Measurements from ENCODE around the gene ADCK2. TPM values are rescaled to one million over a fixed set of nuclear protein-coding genes. Genes with fewer than 3 reads are reported as not detected.

ADCK2 gene
- total and polyA plus RNA-seq, 9 of the 15 experiments (the other 6 are each of a cell fraction or from before 2014, with no cell fraction given), result 0.08 to 14.3 (median 9.7) TPM

- no peaks in the 10 kb centered on the region for H4K20me1 ChIP-seq (replicated peaks; ENCODE audit: control insufficient read depth, insufficient read depth, low read length)
- H3K79me2 ChIP-seq (ENCODE audit: control insufficient read depth, insufficient read depth, low read length), result no peaks in the 10 kb centered on the region
- TF ChIP-seq KDM2B (CRISPR knock-in tag; IDR thresholded peaks at IDR 0.05) (no peak), ZNF217 (CRISPR knock-in tag; IDR thresholded peaks at IDR 0.05) (no peak), CC2D1A (IDR thresholded peaks at IDR 0.05) (no peak), PHF20 (IDR thresholded peaks at IDR 0.05; ENCODE audit: partially characterized antibody) (no peak), GATAD2B (IDR thresholded peaks at IDR 0.05; ENCODE audit: borderline replicate concordance) (no peak), ELF4 (CRISPR knock-in tag; IDR thresholded peaks at IDR 0.05) (no peak), NELFE (IDR thresholded peaks at IDR 0.05; ENCODE audit: insufficient read depth, insufficient read length) (no peak), ZNF609 (CRISPR knock-in tag; IDR thresholded peaks at IDR 0.05; ENCODE audit: borderline replicate concordance) (no peak), NR3C1 (CRISPR knock-in tag; IDR thresholded peaks at IDR 0.05) (no peak), ZNF280A (IDR thresholded peaks at IDR 0.05; ENCODE audit: low read depth, partially characterized antibody) (no peak), TSC22D4 (tag; IDR thresholded peaks at IDR 0.05) (no peak)
- TF ChIP-seq, protein P1, sequence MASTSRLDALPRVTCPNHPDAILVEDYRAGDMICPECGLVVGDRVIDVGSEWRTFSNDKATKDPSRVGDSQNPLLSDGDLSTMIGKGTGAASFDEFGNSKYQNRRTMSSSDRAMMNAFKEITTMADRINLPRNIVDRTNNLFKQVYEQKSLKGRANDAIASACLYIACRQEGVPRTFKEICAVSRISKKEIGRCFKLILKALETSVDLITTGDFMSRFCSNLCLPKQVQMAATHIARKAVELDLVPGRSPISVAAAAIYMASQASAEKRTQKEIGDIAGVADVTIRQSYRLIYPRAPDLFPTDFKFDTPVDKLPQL (IDR thresholded peaks at IDR 0.05; ENCODE audit: extremely low read depth, insufficient read length), result no peak
- TF ChIP-seq, protein P2, sequence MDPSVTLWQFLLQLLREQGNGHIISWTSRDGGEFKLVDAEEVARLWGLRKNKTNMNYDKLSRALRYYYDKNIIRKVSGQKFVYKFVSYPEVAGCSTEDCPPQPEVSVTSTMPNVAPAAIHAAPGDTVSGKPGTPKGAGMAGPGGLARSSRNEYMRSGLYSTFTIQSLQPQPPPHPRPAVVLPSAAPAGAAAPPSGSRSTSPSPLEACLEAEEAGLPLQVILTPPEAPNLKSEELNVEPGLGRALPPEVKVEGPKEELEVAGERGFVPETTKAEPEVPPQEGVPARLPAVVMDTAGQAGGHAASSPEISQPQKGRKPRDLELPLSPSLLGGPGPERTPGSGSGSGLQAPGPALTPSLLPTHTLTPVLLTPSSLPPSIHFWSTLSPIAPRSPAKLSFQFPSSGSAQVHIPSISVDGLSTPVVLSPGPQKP (CRISPR knock-in tag; IDR thresholded peaks at IDR 0.05), result no peak
- peaks cover 20% of the 10 kb centered on the region; the same call in 2 of the 3 replicates for H3K36me3 ChIP-seq (ENCODE audit: control insufficient read depth, insufficient read depth, low read length)
- no peaks in the 10 kb centered on the region for H3K4me1 ChIP-seq (replicated peaks in 1 of 2; ENCODE audit: control insufficient read depth in 2 of 2, insufficient read depth in 2 of 2, low read length in 2 of 2)
- ChIA-PET POLR2A (interaction anchor here (0.9 kb wide), 1 partner anchor 12 kb away, joined by 3 read pairs; no protein-coding TSS in a partner anchor), CTCF (ENCODE audit: low intra/inter-chr PET ratio) (no interaction called here)
- H2AFZ ChIP-seq (ENCODE audit: low read depth, low read length), result no peak overlapping the region
- no TSS peak for BruUV-seq (replicated peaks)
- in situ Hi-C loops (cut with MboI) (no loop called here), intact Hi-C loops (cut with micrococcal nuclease) (no loop called here)
- no peak for DNase-seq (ENCODE audit: extremely low read depth in 1 of 4, low spot score in 3 of 4)
- no peak for FAIRE-seq
- 66% methylated on average over 2 of the region's 2 CpGs for WGBS (ENCODE audit: insufficient coverage, low coverage, missing lambda C conversion rate)
- no peak overlapping the region for H3K4me3 ChIP-seq
- H3K9me1 ChIP-seq (ENCODE audit: control insufficient read depth, insufficient read depth, low read length), result no peaks in the 10 kb centered on the region
- ATAC-seq, result no peak; the same call in 2 of the 3 replicates
- H3K4me2 ChIP-seq (ENCODE audit: insufficient read depth, low read length), result no peak overlapping the region
- H3K27me3 ChIP-seq (ENCODE audit: control insufficient read depth in 2 of 2, insufficient read depth in 2 of 2, low read length in 2 of 2), result no peaks in the 10 kb centered on the region
- H3K27ac ChIP-seq (ENCODE audit: extremely low read depth, low read depth, low read length), result no peak overlapping the region
- H3K9me3 ChIP-seq (replicated peaks; ENCODE audit: control insufficient read depth, insufficient read depth, low read depth, low read length), result no peaks in the 10 kb centered on the region
- H3K9ac ChIP-seq (ENCODE audit: insufficient read depth in 1 of 2, low read depth in 2 of 2, low read length in 2 of 2), result no peak overlapping the region
Measured at GRCh38 chr7:140734096-140734495, 61.4 kb downstream of the ADCK2 start.
